ENCODE data around the gene ENOSF1.

- no peak for TF ChIP-seq EZH2 (IDR thresholded peaks at IDR 0.05)
- no peak for TF ChIP-seq POLR2AphosphoS5 (IDR thresholded peaks at IDR 0.05; ENCODE audit: borderline replicate concordance, low read depth, low read length)
- no peak for TF ChIP-seq FOXP2 (optimal IDR thresholded peaks at IDR 0.05; ENCODE audit: control extremely low read depth, extremely low read length, insufficient read depth)
Measured at GRCh38 chr18:641224-641623, 71.2 kb downstream of the ENOSF1 start.
